Activated CD4-positive, alpha-beta T cell treated with anti-CD3 and anti-CD28 coated beads for 36 hours (primary cell): Measurements from ENCODE around the gene TLCD3A. TPM values are rescaled to one million over a fixed set of nuclear protein-coding genes. Genes with fewer than 3 reads are reported as not detected.
"Not testable (repeated sequence)": the region's sequence is repeated elsewhere in the genome, so short reads cannot be mapped to it uniquely, and the experiment has no call there.

Source experiments
- ATAC-seq: fragments of 200-7000 bp; cut with Tn5 transposase; one replicate; pipeline ENCODE4 v1.10.0; 2021; ENCODE audit warnings: mild to moderate bottlenecking, moderate library complexity
- CTCF ChIA-PET: fragments of 350-600 bp; sonication (Branson Sonifier 250); formaldehyde crosslinking; loops from one replicate; lab custom pipeline; 2021; ENCODE audit warnings: antibody characterized with exemption; lab: Charles Lee
- POLR2A ChIA-PET: fragments of 350-600 bp; sonication (Branson Sonifier 250); formaldehyde crosslinking; loops from one replicate; lab custom pipeline; 2021; ENCODE audit warnings: antibody characterized with exemption, inconsistent platforms; lab: Charles Lee
- DNase-seq: peaks from one replicate; pipeline ENCODE4 v3.0.0-alpha.2; 2020
- H3K27ac Mint-ChIP-seq: one replicate; pipeline ENCODE4 v1.8.0; 2021; ENCODE audit warnings: mixed read lengths
- H3K27me3 Mint-ChIP-seq: one replicate; pipeline ENCODE4 v1.8.0; 2021; ENCODE audit warnings: mixed read lengths
- H3K36me3 Mint-ChIP-seq: one replicate; pipeline ENCODE4 v1.8.0; 2021; ENCODE audit warnings: low read depth, mixed read lengths
- H3K4me1 Mint-ChIP-seq: one replicate; pipeline ENCODE4 v1.8.0; 2021; ENCODE audit warnings: mixed read lengths
- H3K4me3 Mint-ChIP-seq: one replicate; pipeline ENCODE4 v1.8.0; 2021; ENCODE audit warnings: mild to moderate bottlenecking, moderate library complexity, mixed read lengths
- H3K9me3 Mint-ChIP-seq: one replicate; pipeline ENCODE4 v1.8.0; 2021; ENCODE audit warnings: low read depth, mixed read lengths
- intact Hi-C, 2 experiments: fragments of 100-400 bp; cut with DNase I in 1 of 2; cut with micrococcal nuclease in 1 of 2; formaldehyde crosslinking; loops; one replicate each; pipeline versions ENCODE4 v1.14.2 to v1.15.1; 2022 to 2024; cut with DNase I, micrococcal nuclease
- total RNA-seq, 2 experiments: library from RNA; stranded (reverse); gene quantifications; one replicate each; pipeline ENCODE4 v1.2.3, GENCODE V29; 2021

TLCD3A gene
- total RNA-seq, 2 experiments from 2014 or later = 13.8 to 25.9 TPM

GRCh38 chr17:749359-749758 lies 17.0 kb downstream of the TLCD3A start:
- Mint-ChIP-seq H3K4me1 (peaks cover 32% of the 10 kb centered on the region), H3K27ac (peak overlapping the region; percentile 1), H3K36me3 (peaks cover 64% of the 10 kb centered on the region), H3K4me3 (peak overlapping the region; percentile 45)
- H3K9me3 Mint-ChIP-seq, intact Hi-C loops, DNase-seq, ATAC-seq, POLR2A ChIA-PET, H3K27me3 Mint-ChIP-seq: not testable (repeated sequence)
- CTCF ChIA-PET = interaction anchor here (0.6 kb wide), 1 partner anchor 1144 kb away, joined by 3 read pairs; no protein-coding TSS in a partner anchor

GRCh38 chr17:750431-751037 lies 18.1 kb downstream of the TLCD3A start:
- Mint-ChIP-seq H3K27ac (peak overlapping the region; percentile 97), H3K27me3 (no peaks in the 10 kb centered on the region), H3K4me1 (peaks cover 32% of the 10 kb centered on the region), H3K4me3 (peak overlapping the region; percentile 99), H3K9me3 (peaks cover 4% of the 10 kb centered on the region), H3K36me3 (peaks cover 57% of the 10 kb centered on the region)
- DNase-seq (no peak), ATAC-seq (no peak)
- POLR2A ChIA-PET = interaction anchor here (0.5 to 0.8 kb wide), 4 partner anchors 37 to 432 kb away, joined by 3 to 11 read pairs (median 6); partner anchors contain the start of gene NXN
- intact Hi-C loops = loop anchor here in 1 of 2 experiments (5.0 kb wide), 1 partner anchor 338 kb away; a partner anchor contains a TSS
- CTCF ChIA-PET = interaction anchor here (0.7 to 2.1 kb wide), 5 partner anchors 9 to 246 kb away, joined by 3 to 7 read pairs (median 4); partner anchors contain the start of genes GLOD4, MRM3 and TIMM22

- ChIA-PET CTCF (interaction anchor here (0.6 to 2.1 kb wide), 6 partner anchors 8 to 80 kb away, joined by 3 to 7 read pairs (median 4); partner anchors contain the start of genes GLOD4 and MRM3), POLR2A (interaction anchor here (0.6 kb wide), 1 partner anchor 121 kb away, joined by 3 read pairs; no protein-coding TSS in a partner anchor)
- intact Hi-C loops = loop anchor here (1.0 to 5.0 kb wide), 9 partner anchors 19 to 607 kb away; partner anchors contain the start of genes VPS53 (in 2 of the 2), GLOD4 (in 1 of the 2), MRM3 (in 1 of the 2) and NXN (in 1 of the 2)
- peak overlapping the region; percentile 97 for H3K27ac Mint-ChIP-seq
- H3K4me1 Mint-ChIP-seq = peaks cover 32% of the 10 kb centered on the region
- peak; percentile 75 for DNase-seq
- peaks cover 58% of the 10 kb centered on the region for H3K36me3 Mint-ChIP-seq
- peaks cover 4% of the 10 kb centered on the region for H3K9me3 Mint-ChIP-seq
- ATAC-seq = peak; percentile 50
- peak overlapping the region; percentile 99 for H3K4me3 Mint-ChIP-seq
- H3K27me3 Mint-ChIP-seq = no peaks in the 10 kb centered on the region
These were observed 19.0 kb downstream of the TLCD3A start for GRCh38 chr17:751269-752001.

- H3K27ac Mint-ChIP-seq = peak within 1 kb of the TSS; percentile 97
- intact Hi-C loops = loop anchor here (1.0 to 5.0 kb wide), 9 partner anchors 20 to 607 kb away; partner anchors contain the start of genes VPS53 (in 2 of the 2), GLOD4 (in 1 of the 2), MRM3 (in 1 of the 2) and NXN (in 1 of the 2)
- peaks cover 32% of the 10 kb centered on the region for H3K4me1 Mint-ChIP-seq
- no peaks in the 10 kb centered on the region for H3K27me3 Mint-ChIP-seq
- H3K36me3 Mint-ChIP-seq = peaks cover 59% of the 10 kb centered on the region
- H3K9me3 Mint-ChIP-seq = peaks cover 4% of the 10 kb centered on the region
- peak within 1 kb of the TSS; percentile 99 for H3K4me3 Mint-ChIP-seq
- ChIA-PET POLR2A (interaction anchor here (0.6 to 0.8 kb wide), 2 partner anchors 30 to 120 kb away, joined by 3 to 5 read pairs; partner anchors contain the start of genes GLOD4 and MRM3), CTCF (interaction anchor here (0.7 to 1.6 kb wide), 9 partner anchors 9 to 245 kb away, joined by 3 to 6 read pairs (median 4); partner anchors contain the start of gene TIMM22)
- ATAC-seq (peak; percentile 86), DNase-seq (peak; percentile 99)
These were observed 19.7 kb downstream of the TLCD3A start, which contains the start of gene GEMIN4 for GRCh38 chr17:752002-752619. Gene GEMIN4 (minus strand): TSS chr17:752264. CDS start chr17:752142, 122 bp downstream.

GRCh38 chr17:752620-753219 lies 20.3 kb downstream of the TLCD3A start:
- DNase-seq (peak; percentile 55), ATAC-seq (peak; percentile 13)
- Mint-ChIP-seq H3K27me3 (no peaks in the 10 kb centered on the region), H3K4me1 (peaks cover 32% of the 10 kb centered on the region), H3K27ac (peak overlapping the region; percentile 95), H3K4me3 (peak overlapping the region; percentile 99), H3K36me3 (peaks cover 55% of the 10 kb centered on the region), H3K9me3 (peaks cover 4% of the 10 kb centered on the region)
- intact Hi-C loops = loop anchor here (1.0 to 5.0 kb wide), 9 partner anchors 20 to 608 kb away; partner anchors contain the start of genes VPS53 (in 2 of the 2), GLOD4 (in 1 of the 2), MRM3 (in 1 of the 2) and NXN (in 1 of the 2)
- CTCF ChIA-PET = interaction anchor here (0.6 to 1.6 kb wide), 12 partner anchors 9 to 530 kb away, joined by 3 to 6 read pairs (median 4); partner anchors contain the start of genes GLOD4, MRM3 and TIMM22
- POLR2A ChIA-PET = interaction anchor here (0.8 kb wide), 1 partner anchor 29 kb away, joined by 5 read pairs; the partner anchor contains the start of genes GLOD4 and MRM3

- Mint-ChIP-seq H3K27ac (peak overlapping the region; percentile 73), H3K4me3 (peak overlapping the region; percentile 55)
- intact Hi-C loops = loop anchor here (2.0 to 5.0 kb wide), 3 partner anchors 39 to 609 kb away; partner anchors contain the start of gene VPS53 (in 1 of the 2)
These were observed 21.0 kb downstream of the TLCD3A start for GRCh38 chr17:753418-753817.

GRCh38 chr17:755319-755961 lies 23.0 kb downstream of the TLCD3A start:
- CTCF ChIA-PET = interaction anchor here (0.7 to 1.2 kb wide), 7 partner anchors 15 to 300 kb away, joined by 3 to 4 read pairs (median 3); partner anchors contain the start of genes GLOD4, MRM3 and TLCD3A
- H3K27ac Mint-ChIP-seq, DNase-seq, H3K9me3 Mint-ChIP-seq, H3K27me3 Mint-ChIP-seq, ATAC-seq, H3K4me3 Mint-ChIP-seq, intact Hi-C loops: not testable (repeated sequence)
- Mint-ChIP-seq H3K4me1 (peaks cover 15% of the 10 kb centered on the region), H3K36me3 (peaks cover 36% of the 10 kb centered on the region)
- POLR2A ChIA-PET = interaction anchor here (0.7 kb wide), 1 partner anchor 575 kb away, joined by 5 read pairs; no protein-coding TSS in a partner anchor

More at GRCh38 chr17:753418-753817, 21.0 kb downstream of the TLCD3A start:
- POLR2A ChIA-PET = no interaction called here
- DNase-seq (no peak), ATAC-seq (no peak)
- CTCF ChIA-PET = interaction anchor here (0.6 to 1.6 kb wide), 10 partner anchors 8 to 341 kb away, joined by 3 to 6 read pairs (median 4); partner anchors contain the start of genes GLOD4, MRM3 and TIMM22
- Mint-ChIP-seq H3K4me1 (peaks cover 29% of the 10 kb centered on the region), H3K9me3 (peaks cover 4% of the 10 kb centered on the region), H3K36me3 (peaks cover 48% of the 10 kb centered on the region), H3K27me3 (no peaks in the 10 kb centered on the region)

- H3K9me3 Mint-ChIP-seq, H3K27ac Mint-ChIP-seq, DNase-seq, H3K27me3 Mint-ChIP-seq, H3K4me1 Mint-ChIP-seq, intact Hi-C loops, ATAC-seq, H3K4me3 Mint-ChIP-seq, POLR2A ChIA-PET, CTCF ChIA-PET: not testable (repeated sequence)
- peaks cover 35% of the 10 kb centered on the region for H3K36me3 Mint-ChIP-seq
These were observed 23.7 kb downstream of the TLCD3A start for GRCh38 chr17:756010-756567.

- H3K9me3 Mint-ChIP-seq = no peaks in the 10 kb centered on the region
- H3K27ac Mint-ChIP-seq = no peak overlapping the region
- no peaks in the 10 kb centered on the region for H3K4me1 Mint-ChIP-seq
- H3K36me3 Mint-ChIP-seq = peaks cover 39% of the 10 kb centered on the region
- intact Hi-C loops = no loop called here
- ChIA-PET POLR2A (no interaction called here), CTCF (no interaction called here)
- no peak for DNase-seq
- ATAC-seq = no peak
- H3K4me3 Mint-ChIP-seq = no peak overlapping the region
- H3K27me3 Mint-ChIP-seq = no peaks in the 10 kb centered on the region
These were observed 27.6 kb downstream of the TLCD3A start for GRCh38 chr17:759964-760363.
